ENCODE data around the gene REP15.
"Not testable (repeated sequence)": the region's sequence is repeated elsewhere in the genome, so short reads cannot be mapped to it uniquely, and the experiment has no call there.

The REP15 gene, protein sequence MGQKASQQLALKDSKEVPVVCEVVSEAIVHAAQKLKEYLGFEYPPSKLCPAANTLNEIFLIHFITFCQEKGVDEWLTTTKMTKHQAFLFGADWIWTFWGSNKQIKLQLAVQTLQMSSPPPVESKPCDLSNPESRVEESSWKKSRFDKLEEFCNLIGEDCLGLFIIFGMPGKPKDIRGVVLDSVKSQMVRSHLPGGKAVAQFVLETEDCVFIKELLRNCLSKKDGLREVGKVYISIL

DNA sequence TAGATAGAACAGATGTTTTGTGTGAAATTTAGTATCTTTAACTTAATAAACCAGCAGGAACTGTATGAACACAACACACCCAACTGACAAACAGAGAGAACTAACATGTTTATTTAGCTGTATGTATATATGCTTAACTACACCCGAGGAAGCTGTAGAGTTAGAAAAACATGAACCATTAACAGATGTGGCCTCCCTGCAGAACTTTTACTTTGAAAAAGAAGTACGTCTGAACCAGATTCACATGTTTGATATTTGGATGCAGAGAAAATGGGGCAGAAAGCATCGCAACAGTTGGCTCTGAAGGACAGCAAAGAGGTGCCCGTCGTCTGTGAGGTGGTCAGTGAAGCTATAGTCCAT, at the start of gene REP15:
TSS of gene REP15 (plus strand) at position 155 of the 360 bp plus-strand sequence. CDS start at position 271, 116 bp downstream.
- DNase-seq (ENCODE audit: low spot score): no peak
- ChIA-PET CTCF (no interaction called here), POLR2A (ENCODE audit: low non-redundant PET) (no interaction called here)
- TF ChIP-seq, protein P1, sequence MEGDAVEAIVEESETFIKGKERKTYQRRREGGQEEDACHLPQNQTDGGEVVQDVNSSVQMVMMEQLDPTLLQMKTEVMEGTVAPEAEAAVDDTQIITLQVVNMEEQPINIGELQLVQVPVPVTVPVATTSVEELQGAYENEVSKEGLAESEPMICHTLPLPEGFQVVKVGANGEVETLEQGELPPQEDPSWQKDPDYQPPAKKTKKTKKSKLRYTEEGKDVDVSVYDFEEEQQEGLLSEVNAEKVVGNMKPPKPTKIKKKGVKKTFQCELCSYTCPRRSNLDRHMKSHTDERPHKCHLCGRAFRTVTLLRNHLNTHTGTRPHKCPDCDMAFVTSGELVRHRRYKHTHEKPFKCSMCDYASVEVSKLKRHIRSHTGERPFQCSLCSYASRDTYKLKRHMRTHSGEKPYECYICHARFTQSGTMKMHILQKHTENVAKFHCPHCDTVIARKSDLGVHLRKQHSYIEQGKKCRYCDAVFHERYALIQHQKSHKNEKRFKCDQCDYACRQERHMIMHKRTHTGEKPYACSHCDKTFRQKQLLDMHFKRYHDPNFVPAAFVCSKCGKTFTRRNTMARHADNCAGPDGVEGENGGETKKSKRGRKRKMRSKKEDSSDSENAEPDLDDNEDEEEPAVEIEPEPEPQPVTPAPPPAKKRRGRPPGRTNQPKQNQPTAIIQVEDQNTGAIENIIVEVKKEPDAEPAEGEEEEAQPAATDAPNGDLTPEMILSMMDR (conservative IDR thresholded peaks at IDR 0.05; ENCODE audit: low read depth): no peak
- H3K27ac ChIP-seq: no peak within 1 kb of the TSS

DNA sequence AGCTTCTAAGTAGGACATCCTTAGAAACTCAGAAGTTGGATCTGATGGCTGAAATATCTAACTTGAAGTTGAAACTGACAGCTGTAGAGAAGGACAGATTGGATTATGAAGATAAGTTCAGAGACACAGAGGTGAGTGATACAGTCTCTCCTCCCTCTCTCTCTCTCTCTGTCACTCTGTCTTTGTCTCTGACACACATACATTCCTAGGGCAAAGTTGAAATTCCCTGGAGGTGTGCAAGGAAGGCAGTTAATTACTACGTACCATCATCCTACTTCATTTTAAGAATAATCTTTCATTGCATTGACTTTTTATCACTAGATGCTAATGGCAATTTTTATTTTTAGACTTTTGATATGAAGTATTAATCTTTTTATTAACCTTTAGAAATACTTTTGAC, 46.2 kb upstream of the REP15 start:
- POLR2A ChIA-PET (ENCODE audit: low non-redundant PET): no interaction called here
- no peak overlapping the region for H3K27ac ChIP-seq
- CTCF ChIA-PET: interaction anchor here (0.6 kb wide), 1 partner anchor 228 kb away, joined by 4 read pairs; no protein-coding TSS in a partner anchor
- DNase-seq (ENCODE audit: low spot score): no peak
- TF ChIP-seq, protein P1 (conservative IDR thresholded peaks at IDR 0.05; ENCODE audit: low read depth): no peak

DNA sequence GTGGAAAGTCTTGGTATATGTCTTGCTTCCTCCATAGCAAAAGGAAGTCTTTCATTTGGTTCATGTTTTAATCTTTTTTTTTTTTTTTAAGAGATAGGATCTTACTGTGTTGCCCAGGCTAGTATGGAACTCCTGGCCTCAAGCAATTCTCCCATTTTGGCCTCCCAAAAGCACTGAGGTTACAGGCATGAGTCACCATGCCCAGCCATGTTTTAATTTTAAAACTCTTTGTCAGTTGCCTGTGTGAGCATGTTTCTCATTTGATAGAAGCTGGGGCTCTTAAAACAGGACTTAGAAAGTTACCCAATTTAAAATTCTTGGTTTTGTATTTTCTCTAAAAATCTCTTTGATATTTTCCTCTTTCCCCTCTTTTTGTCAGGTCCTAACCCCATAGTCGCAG, 45.0 kb upstream of the REP15 start:
- no peak for DNase-seq (ENCODE audit: low spot score)
- CTCF ChIA-PET: no interaction called here
- POLR2A ChIA-PET (ENCODE audit: low non-redundant PET): no interaction called here
- H3K27ac ChIP-seq: no peak overlapping the region
- TF ChIP-seq, protein P1 (conservative IDR thresholded peaks at IDR 0.05; ENCODE audit: low read depth): no peak

DNA sequence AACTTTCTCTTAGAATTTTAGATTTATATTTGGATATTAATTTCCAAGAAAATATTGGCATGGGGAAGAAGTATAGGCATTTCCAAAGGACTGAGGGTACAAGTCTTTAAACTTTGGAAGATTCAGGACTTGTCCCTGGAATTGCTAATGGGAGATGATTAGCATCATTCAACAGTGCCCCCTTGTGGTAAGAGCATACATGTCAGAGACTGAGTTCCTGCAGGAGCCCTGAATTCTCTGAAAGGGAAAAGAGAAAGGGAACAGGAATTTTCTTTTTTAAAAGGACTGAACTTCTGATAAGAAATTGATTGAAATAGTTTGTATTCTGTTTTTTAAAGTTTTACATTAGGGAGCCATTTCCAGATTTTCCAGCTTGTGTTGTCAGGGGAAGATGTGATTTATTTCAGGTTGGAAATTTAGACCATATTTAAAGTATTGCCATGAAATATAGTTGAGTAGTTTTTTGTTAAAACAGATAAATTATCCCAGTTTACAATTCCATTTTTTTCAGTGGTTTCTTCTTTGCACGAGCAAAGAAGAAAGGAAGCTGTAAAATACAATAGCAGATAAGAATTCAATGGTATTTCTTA, 44.0 kb upstream of the REP15 start:
- no peak overlapping the region for H3K27ac ChIP-seq
- TF ChIP-seq, protein P1 (conservative IDR thresholded peaks at IDR 0.05; ENCODE audit: low read depth): peak; percentile 68
- CTCF ChIA-PET: interaction anchor here (0.7 to 1.1 kb wide), 5 partner anchors 13 to 1150 kb away, joined by 3 to 4 read pairs (median 4); no protein-coding TSS in a partner anchor
- POLR2A ChIA-PET (ENCODE audit: low non-redundant PET): no interaction called here
- peak; percentile 65 for DNase-seq (ENCODE audit: low spot score)

DNA sequence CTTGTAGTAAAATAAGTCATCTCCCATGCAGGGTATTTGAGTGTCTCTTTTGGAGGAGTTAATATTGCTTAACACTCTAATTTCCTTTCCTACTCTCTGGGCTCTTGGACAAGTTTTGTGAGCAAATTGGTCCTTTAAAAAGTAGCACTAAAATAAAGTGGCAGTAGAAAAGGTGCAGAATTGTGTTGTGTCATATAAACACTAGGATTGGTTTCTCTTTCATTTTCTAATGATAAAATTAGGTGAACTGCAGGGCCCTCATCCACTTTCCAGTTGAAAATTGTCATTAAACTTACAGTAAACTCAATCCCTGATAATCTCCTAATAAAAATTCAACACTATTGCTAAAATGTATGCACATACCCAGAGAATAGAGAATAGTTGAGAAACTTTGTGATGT, 42.6 kb upstream of the REP15 start:
- CTCF ChIA-PET: no interaction called here
- TF ChIP-seq, protein P1 (conservative IDR thresholded peaks at IDR 0.05; ENCODE audit: low read depth): no peak
- DNase-seq (ENCODE audit: low spot score): no peak
- POLR2A ChIA-PET (ENCODE audit: low non-redundant PET): no interaction called here
- no peak overlapping the region for H3K27ac ChIP-seq

DNA sequence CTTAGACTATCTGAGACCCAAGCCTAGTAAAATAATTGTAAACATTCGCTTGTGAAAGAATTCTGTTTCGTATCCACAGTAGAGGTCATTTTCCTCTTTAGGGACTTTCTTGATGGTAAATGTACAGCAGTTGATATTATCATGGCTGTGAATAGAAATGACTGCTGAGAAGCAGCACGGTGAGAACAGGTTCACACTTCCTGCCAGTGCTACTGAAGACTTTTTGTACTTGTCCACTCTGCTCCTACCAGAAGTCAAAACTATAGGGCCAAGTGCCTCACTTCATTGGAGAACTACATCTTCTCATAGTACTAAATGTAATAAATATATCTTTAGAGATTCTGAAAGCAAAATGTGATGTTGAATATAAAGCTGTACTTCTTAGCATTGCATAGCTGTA, 40.8 kb upstream of the REP15 start:
- DNase-seq (ENCODE audit: low spot score); POLR2A ChIA-PET (ENCODE audit: low non-redundant PET); H3K27ac ChIP-seq: not testable (repeated sequence)
- CTCF ChIA-PET: interaction anchor here (0.6 kb wide), 1 partner anchor 51 kb away, joined by 3 read pairs; no protein-coding TSS in a partner anchor

DNA sequence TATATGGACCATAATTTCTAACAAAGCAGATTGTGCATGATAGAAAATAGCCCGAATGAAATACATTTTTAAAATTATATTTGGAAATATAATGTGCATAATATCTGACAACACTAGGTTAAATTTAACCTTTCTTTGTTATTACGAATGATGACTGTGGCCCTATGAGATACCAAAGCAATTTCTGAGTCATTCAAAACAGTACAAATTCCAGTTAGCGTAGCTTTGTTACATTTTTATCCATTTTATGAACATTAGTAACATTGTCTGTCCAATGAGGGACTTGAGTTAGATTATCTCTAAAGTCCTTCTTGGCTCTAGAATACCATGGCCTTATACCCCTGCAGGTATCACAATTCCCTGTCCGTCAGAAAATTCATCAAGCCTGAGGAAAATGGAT, 39.0 kb upstream of the REP15 start:
- CTCF ChIA-PET: interaction anchor here (0.6 kb wide), 1 partner anchor 313 kb away, joined by 3 read pairs; no protein-coding TSS in a partner anchor
- DNase-seq (ENCODE audit: low spot score): no peak
- POLR2A ChIA-PET (ENCODE audit: low non-redundant PET): no interaction called here
- H3K27ac ChIP-seq: no peak overlapping the region
- TF ChIP-seq, protein P1 (conservative IDR thresholded peaks at IDR 0.05; ENCODE audit: low read depth): no peak

Measured in RWPE1 (cell line).